B cell (primary cell): ENCODE results near the gene DDX25. TPM values are rescaled to one million over a fixed set of nuclear protein-coding genes. Genes with fewer than 3 reads are reported as not detected.

Experiments
- ATAC-seq: fragments of 200-7000 bp; cut with Tn5 transposase; one replicate; pipeline ENCODE4 v1.10.0; 2021; ENCODE audit warnings: low read depth, mild to moderate bottlenecking, moderate number of reproducible peaks, moderate library complexity
- CTCF ChIA-PET: fragments of 350-600 bp; sonication (Branson Sonifier 250); formaldehyde crosslinking; loops from one replicate; lab custom pipeline; 2021; ENCODE audit warnings: antibody characterized with exemption, inconsistent platforms; lab: Charles Lee
- POLR2A ChIA-PET: fragments of 350-600 bp; sonication (Branson Sonifier 250); formaldehyde crosslinking; loops from one replicate; lab custom pipeline; 2021; ENCODE audit warnings: antibody characterized with exemption; lab: Charles Lee
- DNase-seq: peaks from one replicate; pipeline ENCODE4 v3.0.0; 2013
- H2AFZ ChIP-seq: 2 replicates; pipeline ENCODE4 v1.6.1; 2012; ENCODE audit warnings: mild to moderate bottlenecking, low read depth, low read length; ENCODE audit not compliant: insufficient read depth, poor library complexity, severe bottlenecking
- H3K27ac ChIP-seq, 2 donors: 1 replicate in 1 of 2; 2 replicates in 1 of 2; pipeline ENCODE4 v1.5.1; 2012 to 2013; ENCODE audit warnings: low read length in 2 of 2, mild to moderate bottlenecking in 2 of 2, moderate library complexity in 1 of 2
- H3K27me3 ChIP-seq, 4 experiments: fragments of 200-600 bp in 1 of 4; sonication (generic) in 1 of 4; replicated peaks in 1 of 4; 1 replicate in 2 of 4; 2 replicates in 2 of 4; pipeline versions ENCODE4 v1.6.1 to v1.7.0; 2013 to 2016; ENCODE audit warnings: low read length in 3 of 4, mild to moderate bottlenecking in 2 of 4, mixed read lengths in 1 of 4, moderate library complexity in 1 of 4; ENCODE audit not compliant: insufficient read depth in 4 of 4, control insufficient read depth in 3 of 4; ENCODE audit errors: control extremely low read depth in 1 of 4
- H3K36me3 ChIP-seq, 2 experiments: replicated peaks in 1 of 2; 1 replicate in 1 of 2; 2 replicates in 1 of 2; pipeline versions ENCODE4 v1.6.1 to v1.7.1; 2013; ENCODE audit warnings: low read length in 1 of 2; ENCODE audit not compliant: insufficient read depth in 2 of 2, control insufficient read depth in 1 of 2; ENCODE audit errors: control extremely low read depth in 1 of 2, extremely low read depth in 1 of 2
- H3K4me1 ChIP-seq, 2 donors: fragments of 200-600 bp in 1 of 2; sonication (generic) in 1 of 2; 1 replicate in 1 of 2; 2 replicates in 1 of 2; pipeline versions ENCODE4 v1.5.1 to v1.6.1; 2013 to 2017; ENCODE audit warnings: low read length in 2 of 2; ENCODE audit not compliant: control insufficient read depth in 2 of 2, insufficient read depth in 2 of 2
- H3K4me2 ChIP-seq: replicated peaks from 2 replicates; pipeline ENCODE3; 2012; ENCODE audit warnings: mild to moderate bottlenecking, low read depth, low read length; ENCODE audit not compliant: poor library complexity, severe bottlenecking
- H3K4me3 ChIP-seq, 5 experiments: fragments of 200-600 bp in 1 of 5; sonication (generic) in 1 of 5; 1 replicate in 3 of 5; 2 replicates in 2 of 5; pipeline versions ENCODE4 v1.5.1 to v1.7.0; 2011 to 2016; ENCODE audit warnings: low read length in 4 of 5, mild to moderate bottlenecking in 4 of 5, low read depth in 2 of 5, control low read depth in 1 of 5, moderate library complexity in 1 of 5; ENCODE audit not compliant: insufficient read depth in 1 of 5; ENCODE audit errors: control extremely low read depth in 1 of 5, extremely low read depth in 1 of 5
- H3K79me2 ChIP-seq: fragments of 200-600 bp; sonication (generic); one replicate; pipeline ENCODE4 v1.6.0; 2016; ENCODE audit warnings: low read length; ENCODE audit not compliant: control insufficient read depth, insufficient read depth
- H3K9ac ChIP-seq: fragments of 200-600 bp; sonication (generic); 2 replicates; pipeline ENCODE4 v1.6.1; 2017; ENCODE audit warnings: mild to moderate bottlenecking, low read length, moderate library complexity
- H3K9me3 ChIP-seq, 3 donors: one replicate each; pipeline versions ENCODE4 v1.6.1 to v1.7.1; 2013; ENCODE audit warnings: low read length in 2 of 3; ENCODE audit not compliant: control insufficient read depth in 2 of 3, insufficient read depth in 1 of 3; ENCODE audit errors: control extremely low read depth in 1 of 3
- H4K20me1 ChIP-seq: 2 replicates; pipeline ENCODE4 v1.6.0; 2012; ENCODE audit warnings: mild to moderate bottlenecking, low read length; ENCODE audit not compliant: insufficient read depth, control insufficient read depth, poor library complexity, severe bottlenecking
- H3K27ac Mint-ChIP-seq: one replicate; pipeline ENCODE4 v1.8.0; 2021; ENCODE audit warnings: mixed read lengths
- H3K27me3 Mint-ChIP-seq: one replicate; pipeline ENCODE4 v1.8.0; 2021; ENCODE audit warnings: mixed read lengths
- H3K4me1 Mint-ChIP-seq: one replicate; pipeline ENCODE4 v1.8.0; 2021; ENCODE audit warnings: mixed read lengths
- H3K4me3 Mint-ChIP-seq: one replicate; pipeline ENCODE4 v1.8.0; 2021; ENCODE audit warnings: mixed read lengths
- H3K9me3 Mint-ChIP-seq: one replicate; pipeline ENCODE4 v1.8.0; 2022; ENCODE audit warnings: mixed read lengths; ENCODE audit not compliant: insufficient read depth
- CTCF ChIP-seq: fragments of 200-600 bp; IDR thresholded peaks from one replicate; pipeline ENCODE4 v1.8.0; 2022; ENCODE audit warnings: antibody characterized with exemption, mild to moderate bottlenecking
- EZH2 ChIP-seq: IDR thresholded peaks from 2 replicates; pipeline ENCODE4 v1.6.1; 2012; ENCODE audit warnings: borderline replicate concordance, low read depth, mild to moderate bottlenecking, moderate library complexity, low read length; ENCODE audit not compliant: insufficient read depth, poor library complexity, severe bottlenecking
- WGBS: methylation state at CpG from one replicate; pipeline ENCODE4 v1.1.5; 2013; ENCODE audit warnings: missing lambda C conversion rate; ENCODE audit not compliant: insufficient coverage; 5-methylcytosine and 5-hydroxymethylcytosine counted together
- intact Hi-C: fragments of 100-400 bp; cut with micrococcal nuclease; formaldehyde crosslinking; loops from one replicate; pipeline ENCODE4 v1.10.0; 2022
- polyA plus RNA-seq: library from polyadenylated mRNA; depleted of rRNA; stranded (reverse); fragments of >200 nt; gene quantifications from 2 replicates; pipeline ENCODE4 v1.2.3, GENCODE V29; 2012
- total RNA-seq, 2 donors: library from RNA; stranded (reverse); fragments of 120-200 nt in 1 of 2; gene quantifications; 1 replicate in 1 of 2; 2 replicates in 1 of 2; pipeline versions ENCODE4 v1.2.3 to v1.2.4, GENCODE V29; 2013 to 2022

Gene DDX25
- total and polyA plus RNA-seq, 2 donors (not counting 1 experiment from before 2014, with no cell fraction given), result not detected

GRCh38 chr11:125941619-125942611 lies 37.6 kb downstream of the DDX25 start:
- Histone ChIP-seq H3K4me3 (no peak overlapping the region), H3K4me2 (no peak overlapping the region), H3K79me2 (no peaks in the 10 kb centered on the region), H3K4me1 (no peaks in the 10 kb centered on the region), H3K36me3 (no peaks in the 10 kb centered on the region), H4K20me1 (no peaks in the 10 kb centered on the region), H2AFZ (no peak overlapping the region), H3K9ac (no peak overlapping the region), H3K9me3 (no peaks in the 10 kb centered on the region), H3K27me3 (peaks cover 0 to 4% (median 0%) of the 10 kb centered on the region in 4 experiments), H3K27ac (no peak overlapping the region)
- intact Hi-C loops, result no loop called here
- WGBS, result 30% methylated on average over 20 of the region's 20 CpGs
- no peak overlapping the region for H3K4me3 Mint-ChIP-seq
- H3K4me1 Mint-ChIP-seq, result no peaks in the 10 kb centered on the region
- H3K27me3 Mint-ChIP-seq, result peaks cover 4% of the 10 kb centered on the region
- H3K9me3 Mint-ChIP-seq, result no peaks in the 10 kb centered on the region
- CTCF ChIA-PET, result interaction anchor here (1.2 to 2.6 kb wide), 2 partner anchors 15 to 252 kb away, joined by 3 to 13 read pairs; no protein-coding TSS in a partner anchor
- no peak for DNase-seq
- POLR2A ChIA-PET, result no interaction called here
- no peak for ATAC-seq
- no peak overlapping the region for H3K27ac Mint-ChIP-seq
- TF ChIP-seq CTCF (peak; percentile 26), EZH2 (no peak)
